ENCODE results near the gene RNF8.
A peak's percentile ranks its signal among the peaks of the same experiment; 100 is the strongest.
"Not testable (repeated sequence)": the region's sequence is repeated elsewhere in the genome, so short reads cannot be mapped to it uniquely, and the experiment has no call there.

Gene RNF8

DNA sequence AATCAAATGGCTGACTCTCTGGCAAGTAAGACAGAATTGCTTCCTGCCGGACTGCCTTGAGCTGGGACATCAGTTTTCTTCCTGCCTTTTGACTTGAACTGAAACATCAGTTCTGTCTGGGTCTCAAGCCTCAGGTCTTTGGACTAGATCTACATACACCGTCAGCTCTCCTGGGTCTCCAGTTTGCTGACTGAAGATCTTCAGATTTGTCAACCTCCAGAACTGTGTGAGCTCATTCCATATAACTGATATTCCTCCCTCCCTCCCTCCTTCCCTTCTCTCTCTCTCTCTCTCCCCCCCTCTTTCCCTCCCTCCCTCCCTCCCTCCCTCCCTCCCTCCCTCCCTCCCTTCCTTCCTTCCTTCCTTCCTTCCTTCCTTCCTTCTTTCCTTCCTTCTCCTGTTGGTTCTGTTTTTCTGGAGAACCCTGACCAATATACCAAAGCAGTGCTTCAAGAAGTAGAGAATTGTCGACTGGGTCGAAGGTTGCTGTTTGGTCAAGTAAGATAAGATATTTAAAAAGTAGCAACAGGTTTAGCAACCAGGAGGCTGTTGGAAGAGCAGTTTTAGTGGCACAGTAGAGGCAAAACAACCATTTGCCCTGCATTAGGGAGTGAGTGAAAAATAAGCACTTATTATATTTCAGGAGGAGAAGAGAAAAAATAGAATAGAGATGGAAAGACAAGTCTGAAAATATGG lies 46.2 kb downstream of the RNF8 start:
- no peak for DNase-seq (ENCODE audit: low read depth)

DNA sequence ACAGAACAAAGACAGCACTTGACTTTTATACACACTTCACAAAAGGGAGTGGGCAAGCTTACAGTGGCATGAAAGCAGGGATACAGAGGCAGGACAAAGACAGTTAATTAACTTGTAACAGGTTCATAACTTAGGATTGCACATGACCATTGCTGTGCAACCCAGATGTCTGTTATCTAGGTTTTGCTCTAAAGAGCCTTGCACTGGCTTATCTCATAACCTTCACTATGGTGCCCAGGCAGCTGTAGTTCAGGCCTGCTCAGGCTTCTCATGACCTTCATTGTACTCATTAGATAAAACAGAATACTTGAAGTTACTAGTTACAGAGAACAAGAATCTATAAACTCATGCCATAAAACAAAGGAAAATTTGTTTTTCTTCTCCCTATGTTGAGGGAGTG lies 47.9 kb downstream of the RNF8 start:
- DNase-seq (ENCODE audit: low read depth): not testable (repeated sequence)

DNA sequence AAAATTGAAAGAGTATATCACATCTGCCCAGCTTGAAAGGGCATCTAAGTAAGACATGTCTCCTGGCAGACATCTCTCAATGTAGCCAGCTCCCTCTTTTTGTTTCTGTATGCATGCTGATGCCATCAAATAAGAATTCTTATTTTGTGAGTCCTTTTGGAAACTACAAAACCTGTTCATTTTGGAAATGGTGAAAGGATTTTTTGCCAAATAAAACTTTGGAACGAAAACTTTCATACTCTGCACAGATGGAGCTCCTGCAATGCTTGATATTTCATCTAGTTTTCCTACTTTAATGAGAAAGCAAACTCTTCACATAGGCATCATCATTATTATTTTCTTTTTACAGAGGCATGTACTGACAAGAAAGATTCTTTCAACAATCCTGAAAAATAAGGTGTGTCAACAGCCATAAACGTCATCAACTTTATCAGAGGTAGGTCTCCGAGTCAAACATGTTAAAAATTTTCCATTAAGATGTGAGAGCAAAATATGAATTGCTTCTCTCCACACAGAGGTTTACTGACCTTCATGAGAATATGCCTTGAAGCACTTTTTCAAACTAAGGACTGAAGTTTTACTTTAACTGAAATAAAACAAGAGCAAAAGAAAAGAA lies 53.1 kb downstream of the RNF8 start:
- DNase-seq (ENCODE audit: low read depth): no peak

DNA sequence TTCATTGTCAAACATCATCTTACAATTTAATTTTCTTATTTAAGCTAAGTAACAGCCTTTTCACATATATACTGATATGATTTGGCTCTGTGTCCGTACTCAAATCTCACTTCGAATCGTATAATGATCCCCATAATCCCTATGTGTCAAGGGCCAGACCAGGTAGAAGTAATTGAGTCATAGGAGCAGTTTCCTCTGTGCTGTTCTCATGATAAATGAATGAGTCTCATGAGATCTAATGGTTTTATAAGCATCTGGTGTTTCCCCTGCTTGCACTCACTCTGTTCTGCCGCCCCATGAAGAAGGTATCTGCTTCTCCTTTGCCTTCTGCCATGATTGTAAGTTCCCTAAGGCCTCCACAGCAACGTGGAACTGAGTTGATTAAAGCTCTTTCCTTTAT lies 54.2 kb downstream of the RNF8 start:
- DNase-seq (ENCODE audit: low read depth): no peak

DNA sequence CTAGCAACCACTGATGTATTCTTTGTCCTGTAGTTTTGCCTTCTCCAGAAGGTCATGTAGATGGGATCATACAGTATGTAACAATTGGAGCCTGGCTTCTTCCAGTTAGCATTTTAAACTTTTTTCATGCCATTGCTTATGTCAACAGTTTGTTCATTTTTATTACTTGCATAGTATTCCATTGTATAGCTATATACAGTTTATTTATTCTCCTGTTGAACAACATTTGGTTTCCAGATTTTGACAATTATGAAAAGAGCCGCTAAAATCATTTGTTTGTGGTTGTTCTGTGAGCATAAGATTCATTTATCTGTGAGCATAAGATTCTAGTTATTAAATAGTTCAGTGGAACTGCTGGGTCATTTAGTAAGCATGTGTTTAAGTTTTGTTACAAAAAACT lies 55.7 kb downstream of the RNF8 start:
- no peak for DNase-seq (ENCODE audit: low read depth)

DNA sequence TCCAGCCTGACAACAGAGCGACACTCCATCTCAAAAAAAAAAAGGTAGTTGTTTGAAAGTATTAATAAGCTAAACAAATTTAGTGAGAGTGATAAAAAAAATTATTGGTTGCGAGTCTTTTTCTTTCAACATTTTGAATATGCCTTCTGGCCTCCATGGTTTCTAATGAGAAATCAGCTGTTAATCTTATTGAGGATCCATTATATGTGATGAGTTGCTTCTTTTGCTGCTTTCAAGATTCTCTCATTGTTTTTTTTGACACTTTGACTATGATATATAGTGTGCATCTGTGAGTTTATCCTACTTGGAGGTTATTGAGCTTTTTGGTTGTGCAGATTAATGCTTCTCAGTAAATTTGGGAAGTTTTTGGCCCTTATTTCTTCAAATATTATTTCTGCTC lies 63.6 kb downstream of the RNF8 start:
- no peak for DNase-seq (ENCODE audit: low read depth)

DNA sequence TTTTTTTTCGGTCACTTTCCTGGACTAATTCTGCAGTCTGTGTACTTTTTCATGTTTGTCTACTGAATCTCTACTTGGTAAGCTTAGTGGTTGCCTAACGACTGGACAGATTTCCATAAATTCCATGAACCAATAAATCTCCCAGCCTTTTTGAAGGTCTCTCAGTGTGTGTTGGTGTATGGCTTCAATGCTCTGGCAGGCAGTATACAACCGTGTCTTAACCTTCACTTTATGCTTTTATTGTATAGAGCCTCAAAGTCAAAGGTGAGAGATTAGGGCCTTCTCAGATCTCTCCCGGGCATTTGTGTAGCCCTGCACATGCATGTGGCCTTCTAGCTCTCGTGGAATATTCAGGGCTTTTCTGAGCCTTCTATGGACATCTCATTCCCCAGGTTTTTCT lies 64.9 kb downstream of the RNF8 start:
- DNase-seq (ENCODE audit: low read depth): no peak

DNA sequence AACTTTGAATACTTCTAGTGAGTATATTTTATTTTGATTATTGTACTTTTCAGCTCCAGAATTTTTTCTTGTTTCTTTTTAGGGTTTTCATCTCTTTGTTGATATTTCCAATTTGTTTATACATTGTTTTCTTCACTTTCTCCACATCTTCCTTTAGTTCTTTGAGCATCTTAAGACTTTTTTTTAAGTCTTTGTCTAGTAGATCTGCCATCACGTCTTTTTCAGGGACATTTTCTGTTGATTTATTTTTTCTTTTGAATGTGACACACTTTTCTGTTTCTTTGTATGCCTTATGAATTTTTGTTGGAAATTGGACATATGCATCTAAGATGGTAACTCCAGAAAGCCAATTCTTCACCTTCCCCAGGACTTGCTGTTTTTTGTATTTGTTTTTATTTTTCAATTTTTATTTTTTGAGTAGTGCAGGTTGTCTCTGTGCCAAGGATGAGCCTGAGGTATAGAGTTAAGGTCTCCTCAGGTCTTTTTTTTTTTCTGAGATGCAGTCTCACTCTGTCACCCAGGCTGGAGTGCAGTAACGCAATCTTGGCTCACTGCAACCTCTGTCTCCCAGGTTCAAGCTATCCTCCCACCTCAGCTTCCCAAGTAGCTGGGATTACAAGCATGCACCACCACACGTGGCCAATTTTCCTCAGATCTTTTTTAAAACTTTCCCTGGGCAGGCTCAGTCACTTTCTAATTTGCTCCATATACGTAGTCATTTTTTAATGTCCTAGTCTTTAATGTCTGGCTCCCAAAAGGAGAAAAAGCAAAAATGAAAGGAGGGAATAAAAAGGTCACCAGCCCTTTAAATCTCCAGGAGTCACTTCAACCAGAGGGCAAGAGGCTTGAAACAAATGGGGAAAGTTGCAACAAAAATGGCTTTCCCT lies 72.5 kb downstream of the RNF8 start:
- DNase-seq (ENCODE audit: low read depth): no peak

DNA sequence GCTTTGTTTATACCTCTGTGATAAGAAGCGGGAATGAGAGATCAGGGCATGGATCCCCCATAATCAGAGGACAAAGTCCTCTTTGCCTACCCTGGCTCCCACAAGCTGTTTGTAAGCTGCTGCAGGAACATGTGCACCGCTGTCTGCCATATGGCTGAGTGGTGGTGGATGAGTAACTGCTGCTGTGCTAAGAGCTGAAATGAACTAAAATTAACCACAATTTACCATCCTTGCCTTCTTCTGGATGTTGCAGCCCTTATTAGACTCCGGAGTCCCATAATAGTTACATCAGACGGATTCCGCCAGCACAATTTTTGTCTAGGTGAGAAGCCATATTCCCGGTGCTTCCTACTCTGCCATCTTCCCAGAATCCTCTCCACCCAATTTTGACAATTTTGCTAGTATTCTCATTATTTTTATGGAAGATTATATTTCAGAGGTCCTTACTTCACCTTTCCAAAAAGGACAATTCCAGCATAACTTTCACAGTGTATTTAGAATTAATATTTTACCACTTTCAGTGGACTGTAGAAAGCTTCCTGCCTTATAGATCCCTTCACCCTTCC lies 73.2 kb downstream of the RNF8 start:
- DNase-seq (ENCODE audit: low read depth): no peak

DNA sequence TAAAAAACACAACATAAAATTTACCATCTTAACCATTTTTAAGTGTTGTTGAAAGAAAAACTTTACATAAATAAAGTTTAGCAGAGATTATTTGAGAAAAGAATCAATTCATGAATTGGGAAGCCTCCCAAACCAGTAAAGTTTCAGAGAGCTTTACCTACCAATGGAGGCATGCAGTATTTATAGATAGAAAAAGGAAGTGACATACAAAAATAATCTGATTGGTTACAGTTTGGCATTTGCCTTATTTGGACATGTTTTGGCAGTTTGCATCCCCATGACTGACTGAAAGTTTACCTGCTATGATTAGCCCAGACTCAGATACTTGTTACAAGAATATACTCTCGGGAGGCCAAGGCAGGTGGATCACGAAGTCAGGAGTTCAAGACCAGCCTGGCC lies 75.6 kb downstream of the RNF8 start:
- no peak for DNase-seq (ENCODE audit: low read depth)

DNA sequence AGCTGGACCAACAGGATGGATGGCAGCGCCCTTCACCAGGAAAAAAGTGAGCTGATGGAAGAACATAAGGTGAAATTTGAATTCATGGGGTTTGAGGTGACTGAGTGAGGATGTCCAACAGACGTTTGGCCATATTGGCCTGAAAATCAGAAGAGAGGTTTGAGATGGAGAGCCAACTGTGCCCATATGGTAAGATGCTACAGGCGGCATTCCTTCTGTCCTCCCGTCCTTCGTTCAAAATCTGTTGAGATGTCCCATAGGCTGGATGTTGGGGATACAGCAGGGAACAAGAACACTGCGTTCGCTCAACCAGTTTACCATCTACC lies 78.8 kb downstream of the RNF8 start:
- no peak for DNase-seq (ENCODE audit: low read depth)

DNA sequence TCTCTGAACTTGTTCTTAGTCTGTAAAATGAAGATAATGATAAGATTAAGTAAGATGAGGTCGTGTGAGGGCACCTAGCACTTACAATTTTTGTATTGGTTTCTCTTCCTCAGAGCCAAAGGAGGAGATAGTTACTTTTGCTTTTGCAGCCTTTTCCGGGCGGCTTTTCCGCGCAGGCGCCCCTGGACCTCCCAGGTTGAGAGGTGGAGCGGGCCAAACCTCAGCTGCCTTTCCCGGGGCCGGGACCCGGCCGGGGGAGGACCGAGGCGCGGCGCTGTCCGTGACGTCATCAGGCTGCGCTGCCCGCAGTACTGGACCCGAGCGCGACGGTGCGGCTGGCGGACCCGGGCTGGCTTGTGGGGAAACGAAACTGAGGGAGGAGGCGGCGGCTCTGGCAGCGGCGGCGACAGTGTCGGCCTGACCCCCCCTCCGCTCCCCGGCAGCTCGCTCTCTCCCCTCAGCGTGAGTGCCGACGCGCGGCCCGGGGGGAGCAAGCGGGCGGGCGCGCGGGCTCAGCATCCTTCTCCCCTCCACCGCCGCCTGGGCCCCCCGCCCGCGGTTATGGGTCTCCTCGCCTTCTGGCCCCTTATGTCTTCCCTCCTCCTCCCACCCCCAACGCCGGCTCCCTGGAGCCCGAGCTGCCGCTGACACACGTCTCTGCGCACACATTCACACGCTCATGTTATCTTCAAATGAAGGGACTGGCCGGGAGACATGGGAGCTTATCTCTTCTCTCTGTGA lies 79.3 kb downstream of the RNF8 start, which contains the start of gene CMTR1:
Gene CMTR1, plus strand, starts transcription at position 306 of the 741 bp plus-strand sequence. CDS start 2,409 bp downstream, outside the sequence.
- peak; percentile 93 for DNase-seq (ENCODE audit: low read depth)

DNA sequence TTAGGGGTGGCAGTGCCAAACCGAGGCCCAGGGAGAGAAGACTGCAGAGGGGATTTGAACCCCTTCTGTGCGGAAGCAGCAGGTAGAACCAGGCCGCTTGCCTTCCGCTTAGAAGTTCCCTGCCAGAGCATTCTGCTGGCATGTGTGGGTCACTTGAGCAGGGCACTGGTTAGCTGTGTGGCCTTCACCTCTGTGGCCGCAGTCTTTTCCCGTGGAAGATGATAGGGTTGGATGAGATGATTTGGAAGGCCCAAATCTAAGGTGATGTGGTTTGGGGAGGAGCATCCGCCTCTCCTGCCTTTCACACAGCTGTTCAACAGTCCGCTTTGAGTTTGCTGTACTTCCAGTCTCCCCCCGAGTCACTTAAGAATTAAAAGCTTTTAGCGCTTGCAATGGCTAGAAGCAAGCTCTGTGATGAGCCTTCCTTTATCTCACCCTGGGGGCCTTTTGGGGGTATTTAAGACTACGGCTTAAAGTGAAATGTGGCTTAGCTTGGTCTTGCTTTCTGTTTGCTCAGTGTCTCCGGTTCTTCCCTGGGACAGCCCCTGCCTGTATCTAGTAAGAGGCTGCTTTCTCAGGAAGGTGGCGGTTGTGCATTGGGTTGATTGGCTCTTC lies 80.0 kb downstream of the RNF8 start:
- peak; percentile 14 for DNase-seq (ENCODE audit: low read depth)

DNA sequence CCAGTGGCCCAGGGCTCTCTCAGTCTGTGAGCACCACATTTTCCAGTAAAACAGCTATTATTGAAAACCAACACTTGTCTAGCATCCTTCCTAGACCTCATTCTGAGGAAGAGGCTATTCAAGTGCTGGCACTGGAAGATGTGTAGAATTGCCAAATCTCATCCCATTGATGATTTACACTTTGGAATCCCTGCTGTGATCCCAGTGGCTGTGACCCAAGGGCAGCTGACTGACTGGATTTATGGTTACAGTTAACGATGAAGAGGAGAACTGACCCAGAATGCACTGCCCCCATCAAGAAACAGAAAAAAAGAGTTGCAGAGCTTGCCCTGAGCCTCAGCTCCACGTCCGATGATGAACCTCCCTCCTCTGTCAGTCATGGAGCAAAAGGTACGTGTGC lies 81.6 kb downstream of the RNF8 start:
- DNase-seq (ENCODE audit: low read depth): no peak

DNA sequence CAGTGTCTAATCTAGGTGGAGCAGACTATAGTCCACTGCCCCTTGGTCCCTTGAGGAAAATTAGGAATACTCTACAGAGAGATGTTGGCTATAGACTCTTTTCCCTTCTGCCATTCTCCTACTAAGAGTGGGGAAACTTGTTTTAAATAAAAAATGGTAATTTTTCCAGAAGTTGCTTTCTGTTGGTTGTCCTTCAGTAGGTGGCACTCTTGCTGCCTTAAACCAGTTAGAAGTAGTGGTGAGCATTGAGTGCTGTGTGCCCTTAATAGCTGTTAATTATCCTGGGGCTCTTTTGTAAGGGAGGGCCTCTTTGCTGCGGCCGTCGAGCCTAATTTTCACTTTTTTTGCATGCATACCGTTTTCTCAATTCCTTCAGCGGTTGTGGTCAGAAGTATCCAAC lies 82.0 kb downstream of the RNF8 start:
- no peak for DNase-seq (ENCODE audit: low read depth)

DNA sequence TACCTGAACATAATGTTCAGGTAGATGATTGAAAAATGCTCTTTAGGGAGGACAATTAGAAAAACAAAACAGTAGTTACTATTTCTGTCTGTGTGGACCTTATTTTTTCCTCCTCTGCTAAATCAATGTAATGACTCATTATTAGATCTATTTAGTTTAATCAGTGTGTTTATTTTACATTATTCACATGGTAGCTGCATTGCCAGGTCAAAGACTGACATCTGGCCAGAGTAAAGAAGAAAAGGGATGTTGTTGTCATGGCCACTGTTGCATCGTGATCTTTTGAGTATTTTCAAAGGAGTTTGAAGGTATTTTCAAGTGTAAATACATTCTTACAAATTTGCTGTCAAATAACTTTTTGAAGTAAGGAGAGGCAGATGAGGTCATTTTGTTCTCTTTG lies 85.1 kb downstream of the RNF8 start:
- no peak for DNase-seq (ENCODE audit: low read depth)

DNA sequence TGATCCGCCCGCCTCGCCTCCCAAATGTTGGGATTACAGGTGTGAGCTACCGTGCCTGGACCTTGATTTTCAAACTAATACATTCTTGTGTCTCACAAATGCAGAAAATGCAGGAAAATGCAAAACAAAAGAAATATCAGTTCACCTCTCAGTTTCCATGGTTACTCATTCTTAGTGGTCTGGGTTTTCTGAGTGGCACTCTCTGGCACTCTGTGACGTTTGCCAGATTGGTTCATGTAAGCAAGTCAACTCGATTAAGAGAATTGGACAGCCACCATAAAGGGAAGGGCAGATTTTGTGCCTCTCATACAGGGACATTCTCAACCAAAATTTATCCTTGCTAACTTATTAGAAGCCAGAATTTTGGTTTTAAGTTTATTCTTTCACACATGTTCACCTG lies 87.9 kb downstream of the RNF8 start:
- no peak for DNase-seq (ENCODE audit: low read depth)

DNA sequence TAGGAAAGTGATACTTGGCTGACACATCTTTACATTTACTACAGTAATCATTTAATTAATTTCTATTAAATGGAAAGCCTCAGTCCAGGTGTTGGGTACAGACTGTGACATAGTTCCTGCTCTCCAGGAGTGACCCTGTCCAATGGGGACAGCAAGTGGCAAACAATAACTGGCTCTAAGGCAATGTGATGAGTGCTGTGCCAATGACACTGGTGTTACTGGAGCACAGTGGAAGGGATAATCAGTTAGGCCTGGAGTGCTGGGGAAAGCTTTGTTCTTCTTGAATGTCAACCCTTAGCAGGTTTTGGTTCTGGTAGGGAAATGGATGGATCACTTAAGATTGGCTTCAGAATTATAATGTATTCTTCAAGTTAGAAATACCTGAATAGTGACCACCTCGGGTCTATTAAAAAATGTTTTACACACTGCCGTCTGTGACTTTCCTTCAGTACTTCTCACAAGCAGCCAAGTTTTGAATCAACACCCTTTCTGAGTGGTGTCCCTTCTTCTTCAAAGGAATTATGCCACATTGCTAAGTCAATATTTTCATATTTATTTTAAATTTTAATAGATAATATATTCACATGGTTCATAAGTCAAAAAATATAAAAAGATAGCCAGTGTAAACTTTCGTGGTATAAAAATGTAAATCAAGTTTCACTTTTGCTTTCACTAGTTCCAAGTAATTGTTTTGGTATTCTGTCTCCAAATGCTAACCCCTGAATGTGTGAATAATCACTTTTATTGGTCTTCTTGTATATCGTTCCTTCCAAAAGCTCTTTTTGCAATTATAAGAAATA lies 88.8 kb downstream of the RNF8 start:
- no peak for DNase-seq (ENCODE audit: low read depth)

DNA sequence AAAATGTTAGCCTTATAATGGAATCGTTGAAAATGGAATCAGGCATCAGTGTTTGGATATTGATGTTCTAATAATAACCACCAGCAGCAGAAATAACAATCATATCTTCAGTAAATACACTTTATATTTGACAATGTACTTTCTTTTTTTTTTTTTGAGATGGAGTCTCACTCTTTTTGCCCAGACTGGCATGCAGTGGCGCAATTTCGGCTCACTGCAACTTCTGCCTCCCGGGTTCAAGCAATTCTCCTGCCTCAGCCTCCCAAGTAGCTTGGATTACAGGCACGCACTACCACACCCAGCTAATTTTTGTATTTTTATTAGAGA lies 89.4 kb downstream of the RNF8 start:
- DNase-seq (ENCODE audit: low read depth): not testable (repeated sequence)

All from stimulated activated CD8-positive, alpha-beta memory T cell treated with anti-CD3 and anti-CD28 coated beads, Interleukin-15, amount 100 ng/mL, for 1 hour (primary cell).